Body of pancreas (tissue), 4 donors: ENCODE measurements around the gene MUSK. TPM values are rescaled to one million over a fixed set of nuclear protein-coding genes. Genes with fewer than 3 reads are reported as not detected.

Experiments used
- ATAC-seq: fragments of 150-250 bp; one replicate; pipeline ENCODE4 v1.9.1; 2016
- DNase-seq, 4 donors: peaks; one replicate each; pipeline ENCODE4 v3.0.0-alpha.2; 2019
- H3K27ac ChIP-seq, 4 donors: fragments of 200-600 bp; sonication (generic); 1 replicate in 3 of 4; 2 replicates in 1 of 4; pipeline versions ENCODE4 v1.5.1 to v1.6.1; 2016 to 2019; ENCODE audit warnings: mild to moderate bottlenecking in 1 of 4, mixed read lengths in 1 of 4, moderate library complexity in 1 of 4
- H3K27me3 ChIP-seq, 2 donors: fragments of 200-600 bp; sonication (generic); one replicate each; pipeline ENCODE4 v1.6.0; 2016; ENCODE audit warnings: mild to moderate bottlenecking in 1 of 2
- H3K36me3 ChIP-seq, 2 donors: fragments of 200-600 bp; sonication (generic); replicated peaks in 1 of 2; 2 replicates each; pipeline ENCODE4 v1.5.1; 2016; ENCODE audit warnings: low read depth in 2 of 2; ENCODE audit not compliant: insufficient read depth in 1 of 2
- H3K4me1 ChIP-seq: fragments of 200-600 bp; sonication (generic); one replicate; pipeline ENCODE4 v1.6.0; 2016
- H3K4me3 ChIP-seq, 2 donors: fragments of 200-600 bp; sonication (generic); 1 replicate in 1 of 2; 2 replicates in 1 of 2; pipeline ENCODE4 v1.5.1; 2016 to 2019
- H3K9me3 ChIP-seq, 3 donors: fragments of 200-600 bp; sonication (generic); 1 replicate in 2 of 3; 2 replicates in 1 of 3; pipeline ENCODE4 v1.5.1; 2016
- CTCF ChIP-seq, 7 experiments: fragments of 450-650 bp in 4 of 7; fragments of 200-600 bp in 3 of 7; sonication (generic) in 3 of 7; IDR thresholded peaks; one replicate each; pipeline ENCODE4 v1.5.1; 2016 to 2019; ENCODE audit warnings: antibody characterized with exemption in 7 of 7
- POLR2A ChIP-seq, 3 donors: fragments of 450-650 bp; IDR thresholded peaks; one replicate each; pipeline ENCODE4 v1.6.1; 2016; ENCODE audit warnings: antibody characterized with exemption in 3 of 3, mild to moderate bottlenecking in 2 of 3
- WGBS, 2 donors: methylation state at CpG; one replicate each; pipeline ENCODE4 v1.1.5; 2017; 5-methylcytosine and 5-hydroxymethylcytosine counted together
- intact Hi-C: fragments of 100-400 bp; cut with DNase I; formaldehyde crosslinking; loops from one replicate; pipeline ENCODE4 v1.15.1; 2023
- total RNA-seq, 2 donors: library from RNA; depleted of rRNA; stranded (reverse); fragments of >200 nt; gene quantifications; one replicate each; pipeline ENCODE4 v1.1.0, GENCODE V29; 2016

MUSK gene
- total RNA-seq, 2 donors from 2014 or later = not detected

DNA sequence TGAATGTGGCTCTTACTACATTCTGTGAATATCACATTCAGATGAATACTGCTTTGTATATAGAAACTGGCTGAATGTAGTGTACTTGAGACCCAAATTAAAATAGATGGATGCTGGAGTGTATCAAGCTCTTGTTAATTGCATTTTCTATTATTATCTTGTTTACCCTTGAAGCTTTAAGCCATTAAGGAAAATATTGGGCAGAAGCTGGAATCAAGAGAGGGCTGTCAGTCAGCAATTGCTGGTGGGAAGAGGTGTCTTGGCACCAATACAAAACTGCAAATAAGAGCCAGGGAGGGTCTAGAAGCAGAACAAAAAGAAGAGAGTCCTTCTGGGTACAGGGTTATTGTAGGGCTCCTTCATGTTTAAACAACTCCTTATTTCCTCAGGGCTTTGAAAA, 38.8 kb downstream of the MUSK start:
- intact Hi-C loops = no loop called here
- no peak for TF ChIP-seq POLR2A (IDR thresholded peaks at IDR 0.05)
- TF ChIP-seq CTCF (IDR thresholded peaks at IDR 0.05) = no peak
- Histone ChIP-seq H3K9me3 (no peaks in the 10 kb centered on the region), H3K4me1 (no peaks in the 10 kb centered on the region), H3K27me3 (no peaks in the 10 kb centered on the region), H3K36me3 (no peaks in the 10 kb centered on the region), H3K4me3 (no peak overlapping the region), H3K27ac (no peak overlapping the region)
- no peak for DNase-seq
- no peak for ATAC-seq

DNA sequence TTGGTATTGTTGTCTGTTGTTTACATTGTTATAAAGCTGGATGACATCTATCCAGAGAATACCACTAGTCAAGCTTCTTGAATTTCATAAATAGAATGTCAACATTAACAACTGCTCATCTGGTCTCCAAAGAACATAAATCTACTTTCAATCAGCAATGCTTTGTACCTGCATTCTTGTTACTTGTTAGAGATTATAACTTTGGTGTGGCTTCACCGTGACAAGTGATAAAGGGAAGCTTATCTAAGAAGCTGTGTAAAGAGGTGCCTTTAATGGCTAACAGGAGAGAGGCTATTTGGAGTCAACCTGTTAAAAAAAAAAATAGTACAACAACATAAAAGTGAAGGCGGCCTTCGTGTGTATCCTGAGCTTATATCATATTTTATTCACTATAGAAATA, 41.8 kb downstream of the MUSK start:
- H3K27me3 ChIP-seq = no peaks in the 10 kb centered on the region
- H3K4me3 ChIP-seq = no peak overlapping the region
- no peaks in the 10 kb centered on the region for H3K4me1 ChIP-seq
- H3K36me3 ChIP-seq = no peaks in the 10 kb centered on the region
- DNase-seq = no peak
- WGBS, 2 donors = 57% methylated on average over 3 of the region's 3 CpGs
- H3K27ac ChIP-seq = no peak overlapping the region
- no peak for TF ChIP-seq CTCF (IDR thresholded peaks at IDR 0.05)
- TF ChIP-seq POLR2A (IDR thresholded peaks at IDR 0.05) = no peak
- intact Hi-C loops = no loop called here
- H3K9me3 ChIP-seq = no peaks in the 10 kb centered on the region
- no peak for ATAC-seq

DNA sequence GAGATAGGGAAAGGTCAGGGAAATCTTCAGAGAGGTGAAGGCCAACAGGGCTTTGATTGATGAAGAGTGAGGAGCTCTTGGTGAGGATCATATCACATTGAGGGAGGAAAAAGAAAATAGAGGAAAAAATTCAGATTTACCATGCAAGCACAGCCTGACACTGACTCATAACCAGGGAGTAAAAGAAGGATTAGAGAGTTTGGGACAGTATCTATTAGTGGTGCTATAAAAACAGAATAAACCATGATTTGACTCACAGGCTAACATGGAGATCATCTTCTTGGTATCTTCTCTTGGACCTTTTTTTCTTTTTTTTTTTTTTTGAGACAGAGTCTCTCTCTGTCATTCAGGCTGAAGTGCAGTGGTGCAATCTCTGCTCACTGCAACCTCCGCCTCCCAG, 44.4 kb downstream of the MUSK start:
- H3K36me3 ChIP-seq = no peaks in the 10 kb centered on the region
- no peaks in the 10 kb centered on the region for H3K27me3 ChIP-seq
- H3K4me1 ChIP-seq = no peaks in the 10 kb centered on the region
- intact Hi-C loops = no loop called here
- whole genome bisulfite sequencing, 2 donors = 88 to 100% methylated on average over 1 of the region's 1 CpG
- TF ChIP-seq POLR2A (IDR thresholded peaks at IDR 0.05) = no peak
- DNase-seq = no peak
- no peak overlapping the region for H3K4me3 ChIP-seq
- no peaks in the 10 kb centered on the region for H3K9me3 ChIP-seq
- ATAC-seq = no peak
- no peak overlapping the region for H3K27ac ChIP-seq

- 20 to 27% methylated on average over 3 of the region's 3 CpGs for WGBS, 2 donors
- DNase-seq (no peak), ATAC-seq (no peak)
- H3K9me3 ChIP-seq = no peaks in the 10 kb centered on the region
- no peak for TF ChIP-seq CTCF (IDR thresholded peaks at IDR 0.05)
- TF ChIP-seq POLR2A (IDR thresholded peaks at IDR 0.05) = no peak
- H3K27ac ChIP-seq = no peak overlapping the region
- no peaks in the 10 kb centered on the region for H3K36me3 ChIP-seq
- no peak overlapping the region for H3K4me3 ChIP-seq
- intact Hi-C loops = no loop called here
- no peaks in the 10 kb centered on the region for H3K27me3 ChIP-seq
- no peaks in the 10 kb centered on the region for H3K4me1 ChIP-seq
Measured at GRCh38 chr9:110714314-110714713, 45.7 kb downstream of the MUSK start.

- H3K27me3 ChIP-seq = no peaks in the 10 kb centered on the region
- H3K9me3 ChIP-seq = no peaks in the 10 kb centered on the region
- no peaks in the 10 kb centered on the region for H3K4me1 ChIP-seq
- ATAC-seq (no peak), DNase-seq (no peak)
- intact Hi-C loops = no loop called here
- H3K27ac ChIP-seq = no peak overlapping the region
- TF ChIP-seq POLR2A (IDR thresholded peaks at IDR 0.05) (no peak), CTCF (IDR thresholded peaks at IDR 0.05) (no peak)
- 81 to 100% methylated on average over 1 of the region's 1 CpG for WGBS, 2 donors
- no peaks in the 10 kb centered on the region for H3K36me3 ChIP-seq
- no peak overlapping the region for H3K4me3 ChIP-seq
Measured at GRCh38 chr9:110728058-110728457, 59.5 kb downstream of the MUSK start.
